GM21529 (cell line): ENCODE measurements around the gene OLA1.

Source experiments
- ATAC-seq: cut with Tn5 transposase; IDR thresholded peaks from one replicate; pipeline ENCODE4 v1.9.1; 2021; ENCODE audit not compliant: unreplicated experiment

Gene OLA1

GRCh38 chr2:174224665-174225288 lies 23.6 kb downstream of the OLA1 start:
- no peak for ATAC-seq

- no peak for ATAC-seq
Observed at GRCh38 chr2:174224125-174224524, 24.2 kb downstream of the OLA1 start.

GRCh38 chr2:174223388-174223787 lies 24.9 kb downstream of the OLA1 start:
- ATAC-seq = no peak

- ATAC-seq = no peak
Observed at GRCh38 chr2:174222154-174222553, 26.2 kb downstream of the OLA1 start.

- ATAC-seq = no peak
Observed at GRCh38 chr2:174219321-174219720, 29.0 kb downstream of the OLA1 start.

- ATAC-seq = no peak
Observed at GRCh38 chr2:174218773-174219172, 29.6 kb downstream of the OLA1 start.

GRCh38 chr2:174217869-174218268 lies 30.5 kb downstream of the OLA1 start:
- no peak for ATAC-seq

GRCh38 chr2:174211954-174212353 lies 36.4 kb downstream of the OLA1 start:
- ATAC-seq = no peak

GRCh38 chr2:174210862-174211261 lies 37.5 kb downstream of the OLA1 start:
- ATAC-seq = no peak

- no peak for ATAC-seq
Observed at GRCh38 chr2:174209325-174209724, 39.0 kb downstream of the OLA1 start.

GRCh38 chr2:174208026-174208425 lies 40.3 kb downstream of the OLA1 start:
- no peak for ATAC-seq

- ATAC-seq = no peak
Observed at GRCh38 chr2:174205562-174205961, 42.8 kb downstream of the OLA1 start.

GRCh38 chr2:174202188-174202587 lies 46.1 kb downstream of the OLA1 start:
- no peak for ATAC-seq

- no peak for ATAC-seq
Observed at GRCh38 chr2:174198846-174199564, 49.3 kb downstream of the OLA1 start.

GRCh38 chr2:174195253-174195652 lies 53.1 kb downstream of the OLA1 start:
- no peak for ATAC-seq

- no peak for ATAC-seq
Observed at GRCh38 chr2:174193737-174194136, 54.6 kb downstream of the OLA1 start.

- ATAC-seq = no peak
Observed at GRCh38 chr2:174192664-174193063, 55.7 kb downstream of the OLA1 start.

- ATAC-seq = no peak
Observed at GRCh38 chr2:174191342-174192074, 56.8 kb downstream of the OLA1 start.

GRCh38 chr2:174184915-174185314 lies 63.4 kb downstream of the OLA1 start:
- ATAC-seq = no peak

GRCh38 chr2:174184504-174184903 lies 63.8 kb downstream of the OLA1 start:
- ATAC-seq = no peak

GRCh38 chr2:174183076-174183475 lies 65.3 kb downstream of the OLA1 start:
- ATAC-seq = no peak

- no peak for ATAC-seq
Observed at GRCh38 chr2:174181368-174181767, 67.0 kb downstream of the OLA1 start.
